Measurements from ENCODE around the gene COL6A2.

The COL6A2 gene

GRCh38 chr21:46114963-46115362, 17.1 kb downstream of the COL6A2 start:
- no peak for DNase-seq (ENCODE audit: extremely low spot score)
- no peak for TF ChIP-seq FOXM1 (IDR thresholded peaks at IDR 0.05; ENCODE audit: borderline replicate concordance)
- TF ChIP-seq BHLHE40 (IDR thresholded peaks at IDR 0.05; ENCODE audit: borderline replicate concordance), result no peak
- no peak for TF ChIP-seq NFRKB (IDR thresholded peaks at IDR 0.05)
- TF ChIP-seq TARDBP (IDR thresholded peaks at IDR 0.05), result no peak
- no peak for TF ChIP-seq L3MBTL2 (conservative IDR thresholded peaks at IDR 0.05)
- no peak for TF ChIP-seq ZNF384 (IDR thresholded peaks at IDR 0.05)
- no peak for TF ChIP-seq FOXA1 (IDR thresholded peaks at IDR 0.05)
- no peak for TF ChIP-seq SP1 (IDR thresholded peaks at IDR 0.05)
- TF ChIP-seq ARNT (IDR thresholded peaks at IDR 0.05), result no peak
- no peak for TF ChIP-seq SUZ12 (IDR thresholded peaks at IDR 0.05)
- TF ChIP-seq LEF1 (IDR thresholded peaks at IDR 0.05; ENCODE audit: borderline replicate concordance), result no peak
- TF ChIP-seq FOXK2 (IDR thresholded peaks at IDR 0.05), result no peak
- no peak for TF ChIP-seq CTBP1 (IDR thresholded peaks at IDR 0.05; ENCODE audit: borderline replicate concordance)
- TF ChIP-seq PKNOX1 (IDR thresholded peaks at IDR 0.05), result no peak
- TF ChIP-seq ELF4 (IDR thresholded peaks at IDR 0.05), result no peak
- no peak for TF ChIP-seq HDGF (IDR thresholded peaks at IDR 0.05; ENCODE audit: borderline replicate concordance)
- ChIA-PET POLR2A (no interaction called here), CTCF (no interaction called here)

GRCh38 chr21:46115441-46116188, 17.7 kb downstream of the COL6A2 start:
- no peak for TF ChIP-seq ARNT (IDR thresholded peaks at IDR 0.05)
- no peak for TF ChIP-seq FOXA1 (IDR thresholded peaks at IDR 0.05)
- no peak for TF ChIP-seq L3MBTL2 (conservative IDR thresholded peaks at IDR 0.05)
- TF ChIP-seq FOXK2 (IDR thresholded peaks at IDR 0.05), result no peak
- no peak for TF ChIP-seq HDGF (IDR thresholded peaks at IDR 0.05; ENCODE audit: borderline replicate concordance)
- no peak for TF ChIP-seq ZNF384 (IDR thresholded peaks at IDR 0.05)
- no peak for TF ChIP-seq ELF4 (IDR thresholded peaks at IDR 0.05)
- TF ChIP-seq TARDBP (IDR thresholded peaks at IDR 0.05), result no peak
- TF ChIP-seq NFRKB (IDR thresholded peaks at IDR 0.05), result no peak
- TF ChIP-seq FOXM1 (IDR thresholded peaks at IDR 0.05; ENCODE audit: borderline replicate concordance), result no peak
- TF ChIP-seq SP1 (IDR thresholded peaks at IDR 0.05), result no peak
- TF ChIP-seq CTBP1 (IDR thresholded peaks at IDR 0.05; ENCODE audit: borderline replicate concordance), result no peak
- TF ChIP-seq LEF1 (IDR thresholded peaks at IDR 0.05; ENCODE audit: borderline replicate concordance), result no peak
- no peak for TF ChIP-seq BHLHE40 (IDR thresholded peaks at IDR 0.05; ENCODE audit: borderline replicate concordance)
- no peak for TF ChIP-seq PKNOX1 (IDR thresholded peaks at IDR 0.05)
- no peak for TF ChIP-seq SUZ12 (IDR thresholded peaks at IDR 0.05)
- ChIA-PET CTCF (interaction anchor here (0.6 kb wide), 1 partner anchor 72 kb away, joined by 3 read pairs; no protein-coding TSS in a partner anchor), POLR2A (no interaction called here)
- no peak for DNase-seq (ENCODE audit: extremely low spot score)

GRCh38 chr21:46116189-46116775, 18.4 kb downstream of the COL6A2 start:
- POLR2A ChIA-PET, result no interaction called here
- TF ChIP-seq ZNF384 (IDR thresholded peaks at IDR 0.05) (no peak), TARDBP (IDR thresholded peaks at IDR 0.05) (no peak), SP1 (IDR thresholded peaks at IDR 0.05) (no peak), NFRKB (IDR thresholded peaks at IDR 0.05) (no peak), PKNOX1 (IDR thresholded peaks at IDR 0.05) (no peak), HDGF (IDR thresholded peaks at IDR 0.05; ENCODE audit: borderline replicate concordance) (no peak), ARNT (IDR thresholded peaks at IDR 0.05) (no peak), ELF4 (IDR thresholded peaks at IDR 0.05) (no peak), FOXK2 (IDR thresholded peaks at IDR 0.05) (no peak), FOXM1 (IDR thresholded peaks at IDR 0.05; ENCODE audit: borderline replicate concordance) (no peak), BHLHE40 (IDR thresholded peaks at IDR 0.05; ENCODE audit: borderline replicate concordance) (no peak), SUZ12 (IDR thresholded peaks at IDR 0.05) (no peak), L3MBTL2 (conservative IDR thresholded peaks at IDR 0.05) (no peak), FOXA1 (IDR thresholded peaks at IDR 0.05) (no peak), CTBP1 (IDR thresholded peaks at IDR 0.05; ENCODE audit: borderline replicate concordance) (no peak), LEF1 (IDR thresholded peaks at IDR 0.05; ENCODE audit: borderline replicate concordance) (no peak)
- CTCF ChIA-PET, result no interaction called here
- DNase-seq (ENCODE audit: extremely low spot score), result no peak

GRCh38 chr21:46116776-46117585, 19.1 kb downstream of the COL6A2 start:
- TF ChIP-seq SP1 (IDR thresholded peaks at IDR 0.05), result no peak
- TF ChIP-seq TARDBP (IDR thresholded peaks at IDR 0.05), result no peak
- no peak for TF ChIP-seq FOXA1 (IDR thresholded peaks at IDR 0.05)
- TF ChIP-seq PKNOX1 (IDR thresholded peaks at IDR 0.05), result no peak
- no peak for TF ChIP-seq ZNF384 (IDR thresholded peaks at IDR 0.05)
- no peak for TF ChIP-seq ELF4 (IDR thresholded peaks at IDR 0.05)
- no peak for TF ChIP-seq CTBP1 (IDR thresholded peaks at IDR 0.05; ENCODE audit: borderline replicate concordance)
- TF ChIP-seq NFRKB (IDR thresholded peaks at IDR 0.05), result no peak
- no peak for TF ChIP-seq HDGF (IDR thresholded peaks at IDR 0.05; ENCODE audit: borderline replicate concordance)
- TF ChIP-seq SUZ12 (IDR thresholded peaks at IDR 0.05), result no peak
- TF ChIP-seq FOXM1 (IDR thresholded peaks at IDR 0.05; ENCODE audit: borderline replicate concordance), result no peak
- TF ChIP-seq LEF1 (IDR thresholded peaks at IDR 0.05; ENCODE audit: borderline replicate concordance), result no peak
- no peak for TF ChIP-seq BHLHE40 (IDR thresholded peaks at IDR 0.05; ENCODE audit: borderline replicate concordance)
- TF ChIP-seq ARNT (IDR thresholded peaks at IDR 0.05), result no peak
- TF ChIP-seq FOXK2 (IDR thresholded peaks at IDR 0.05), result no peak
- no peak for TF ChIP-seq L3MBTL2 (conservative IDR thresholded peaks at IDR 0.05)
- CTCF ChIA-PET, result interaction anchor here (1.8 kb wide), 1 partner anchor 27 kb away, joined by 5 read pairs; no protein-coding TSS in a partner anchor
- DNase-seq (ENCODE audit: extremely low spot score), result no peak
- POLR2A ChIA-PET, result interaction anchor here (1.2 kb wide), 1 partner anchor 14 kb away, joined by 3 read pairs; no protein-coding TSS in a partner anchor

All from HEK293T (cell line).